Panc1 (cell line): ENCODE measurements around the gene FLT3. TPM values are rescaled to one million over a fixed set of nuclear protein-coding genes. Genes with fewer than 3 reads are reported as not detected.

Source experiments
- ATAC-seq: fragments of 200-7000 bp; cut with Tn5 transposase; 2 replicates; pipeline ENCODE4 v1.9.1; 2020; ENCODE audit warnings: mild to moderate bottlenecking, moderate library complexity
- BruUV-seq: library from RNA; stranded (reverse); fragments of 400-500 nt; replicated peaks from 2 replicates; lab custom pipeline; 2021; lab: Mats Ljungman, UMichigan
- CTCF ChIA-PET: fragments of 300-600 bp; sonication (Branson Sonifier 250); formaldehyde crosslinking; loops from one replicate; lab custom pipeline; 2022; ENCODE audit warnings: antibody characterized with exemption; lab: Charles Lee
- POLR2A ChIA-PET: fragments of 300-600 bp; sonication (Branson Sonifier 250); formaldehyde crosslinking; loops from one replicate; lab custom pipeline; 2022; ENCODE audit warnings: antibody characterized with exemption; lab: Charles Lee
- DNase-seq: peaks from one replicate; pipeline ENCODE4 v3.0.0-alpha.2; 2010; ENCODE audit warnings: low read depth, low spot score
- H3K27ac ChIP-seq: 2 replicates; pipeline ENCODE4 v1.5.1; 2011; ENCODE audit warnings: mild to moderate bottlenecking, low read length, inconsistent platforms
- H3K27me3 ChIP-seq: fragments of 200-500 bp; sonication (Bioruptor generic); 2 replicates; pipeline ENCODE4 v1.6.0; 2014; ENCODE audit warnings: low read length, inconsistent platforms; ENCODE audit not compliant: control insufficient read depth, insufficient read depth
- H3K36me3 ChIP-seq: fragments of 200-500 bp; sonication (Bioruptor generic); 2 replicates; pipeline ENCODE4 v1.5.1; 2014; ENCODE audit warnings: inconsistent platforms, mild to moderate bottlenecking, low read length, moderate library complexity; ENCODE audit not compliant: control insufficient read depth, insufficient read depth
- H3K4me1 ChIP-seq: 2 replicates; pipeline ENCODE4 v1.5.1; 2011; ENCODE audit warnings: inconsistent platforms, mild to moderate bottlenecking, low read length, moderate library complexity; ENCODE audit not compliant: control insufficient read depth, insufficient read depth
- H3K4me3 ChIP-seq, 2 experiments: 2 replicates each; pipeline ENCODE4 v1.5.1; 2011 to 2012; ENCODE audit warnings: low read depth in 2 of 2, low read length in 2 of 2, mild to moderate bottlenecking in 2 of 2, inconsistent platforms in 1 of 2, moderate library complexity in 1 of 2
- H3K9me3 ChIP-seq: fragments of 200-500 bp; sonication (Bioruptor generic); 2 replicates; pipeline ENCODE4 v1.5.1; 2014; ENCODE audit warnings: low read depth, mild to moderate bottlenecking, inconsistent platforms, low read length, moderate library complexity; ENCODE audit not compliant: control insufficient read depth, insufficient read depth
- CTCF ChIP-seq: fragments of 450-650 bp; IDR thresholded peaks from 2 replicates; pipeline ENCODE4 v1.5.1; 2017; ENCODE audit warnings: mild to moderate bottlenecking
- POLR2AphosphoS5 ChIP-seq: IDR thresholded peaks from 2 replicates; pipeline ENCODE4 v1.6.1; 2012; ENCODE audit warnings: mild to moderate bottlenecking, low read depth, low read length, moderate library complexity
- REST ChIP-seq, 2 experiments: IDR thresholded peaks; 2 replicates each; pipeline ENCODE4 v1.6.1; 2011 to 2012; ENCODE audit warnings: low read depth in 2 of 2, control low read depth in 1 of 2, low read length in 1 of 2, mild to moderate bottlenecking in 1 of 2, moderate library complexity in 1 of 2; ENCODE audit not compliant: insufficient read depth in 1 of 2
- SIN3A ChIP-seq: IDR thresholded peaks from 2 replicates; pipeline ENCODE4 v1.6.1; 2012; ENCODE audit warnings: low read depth, mild to moderate bottlenecking, low read length, moderate library complexity, borderline replicate concordance; ENCODE audit not compliant: insufficient read depth
- TCF7L2 ChIP-seq: IDR thresholded peaks from 2 replicates; pipeline ENCODE4 v1.6.1; 2011; ENCODE audit warnings: mild to moderate bottlenecking, low read depth, low read length, inconsistent platforms
- in situ Hi-C: cut with HindIII; loops from 2 replicates; pipeline ENCODE4 v1.10.0; 2016; ENCODE audit warnings: low sequenced_read_pairs, low pct_unique_long_range_greater_than_20kb
- intact Hi-C: fragments of 100-400 bp; cut with micrococcal nuclease; formaldehyde crosslinking; loops from one replicate; pipeline ENCODE4 v1.10.0; 2022; ENCODE audit not compliant: unreplicated experiment
- total RNA-seq: library from RNA; stranded (reverse); gene quantifications from one replicate; pipeline ENCODE4 v1.2.1, GENCODE V29; 2021; ENCODE audit not compliant: unreplicated experiment

Gene FLT3
- total RNA-seq, 1 experiment from 2014 or later: 0.08 TPM

- DNase-seq (no peak), ATAC-seq (no peak)
- CTCF ChIA-PET: no interaction called here
- POLR2A ChIA-PET: no interaction called here
- no peaks in the 10 kb centered on the region for H3K4me1 ChIP-seq
- H3K4me3 ChIP-seq: no peak overlapping the region
- H3K9me3 ChIP-seq: no peaks in the 10 kb centered on the region
- no peak overlapping the region for H3K27ac ChIP-seq
- TF ChIP-seq POLR2AphosphoS5 (no peak), SIN3A (no peak), CTCF (no peak), TCF7L2 (no peak), REST (IDR thresholded peaks at IDR 0.05; ENCODE audit: insufficient read depth in 1 of 2, low read depth in 2 of 2, low read length in 1 of 2) (no peak)
- H3K36me3 ChIP-seq: no peaks in the 10 kb centered on the region
- no peaks in the 10 kb centered on the region for H3K27me3 ChIP-seq
- in situ Hi-C loops: no loop called here
- no TSS peak for BruUV-seq
- intact Hi-C loops: no loop called here
Measured at GRCh38 chr13:28128926-28129325, 28.6 kb upstream of the FLT3 start.

GRCh38 chr13:28128030-28128429, 27.7 kb upstream of the FLT3 start:
- TF ChIP-seq SIN3A (no peak), CTCF (no peak), POLR2AphosphoS5 (no peak), TCF7L2 (no peak), REST (IDR thresholded peaks at IDR 0.05; ENCODE audit: insufficient read depth in 1 of 2, low read depth in 2 of 2, low read length in 1 of 2) (no peak)
- Histone ChIP-seq H3K27me3 (no peaks in the 10 kb centered on the region), H3K9me3 (no peaks in the 10 kb centered on the region), H3K4me3 (no peak overlapping the region), H3K36me3 (no peaks in the 10 kb centered on the region), H3K4me1 (no peaks in the 10 kb centered on the region), H3K27ac (no peak overlapping the region)
- ATAC-seq: no peak
- ChIA-PET POLR2A (no interaction called here), CTCF (no interaction called here)
- in situ Hi-C loops: no loop called here
- DNase-seq: no peak
- no TSS peak for BruUV-seq
- intact Hi-C loops: no loop called here
